ENCODE measurements around the gene P2RX3.

Gene P2RX3

DNA sequence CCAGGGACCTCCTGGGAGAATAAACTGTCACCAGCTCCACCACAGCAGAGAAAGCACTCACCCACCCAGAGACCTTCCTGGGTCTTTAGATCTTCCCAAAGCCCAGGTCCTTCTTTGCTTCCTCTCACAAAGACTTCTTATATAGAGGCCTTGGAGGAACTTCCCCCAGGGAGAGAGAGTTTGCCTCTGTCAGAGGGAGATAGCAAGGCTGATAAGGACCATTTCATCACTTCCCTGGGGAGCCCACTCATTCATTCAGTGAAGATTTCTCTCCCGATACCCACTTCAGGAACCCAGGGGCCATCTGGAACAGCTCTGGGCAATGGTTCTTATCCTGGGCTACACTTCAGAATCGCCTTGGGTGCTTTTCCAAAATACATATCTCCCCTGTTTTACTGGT lies 52.4 kb downstream of the P2RX3 start, which contains the start of gene PRG2:
PRG2 (minus strand) TSS at position 116 of the 400 bp plus-strand sequence. CDS start 706 bp downstream, outside the sequence.
- H3K36me3 ChIP-seq (ENCODE audit: control insufficient read depth, insufficient read depth, low read length): no peaks in the 10 kb centered on the region
- H3K4me3 ChIP-seq (replicated peaks; ENCODE audit: low read depth, low read length): no peak within 1 kb of the TSS
- no peak for DNase-seq (ENCODE audit: extremely low read depth, insufficient read length)
- TF ChIP-seq, protein P1, sequence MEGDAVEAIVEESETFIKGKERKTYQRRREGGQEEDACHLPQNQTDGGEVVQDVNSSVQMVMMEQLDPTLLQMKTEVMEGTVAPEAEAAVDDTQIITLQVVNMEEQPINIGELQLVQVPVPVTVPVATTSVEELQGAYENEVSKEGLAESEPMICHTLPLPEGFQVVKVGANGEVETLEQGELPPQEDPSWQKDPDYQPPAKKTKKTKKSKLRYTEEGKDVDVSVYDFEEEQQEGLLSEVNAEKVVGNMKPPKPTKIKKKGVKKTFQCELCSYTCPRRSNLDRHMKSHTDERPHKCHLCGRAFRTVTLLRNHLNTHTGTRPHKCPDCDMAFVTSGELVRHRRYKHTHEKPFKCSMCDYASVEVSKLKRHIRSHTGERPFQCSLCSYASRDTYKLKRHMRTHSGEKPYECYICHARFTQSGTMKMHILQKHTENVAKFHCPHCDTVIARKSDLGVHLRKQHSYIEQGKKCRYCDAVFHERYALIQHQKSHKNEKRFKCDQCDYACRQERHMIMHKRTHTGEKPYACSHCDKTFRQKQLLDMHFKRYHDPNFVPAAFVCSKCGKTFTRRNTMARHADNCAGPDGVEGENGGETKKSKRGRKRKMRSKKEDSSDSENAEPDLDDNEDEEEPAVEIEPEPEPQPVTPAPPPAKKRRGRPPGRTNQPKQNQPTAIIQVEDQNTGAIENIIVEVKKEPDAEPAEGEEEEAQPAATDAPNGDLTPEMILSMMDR (IDR thresholded peaks at IDR 0.05; ENCODE audit: insufficient read depth, low read length, poor library complexity, severe bottlenecking): no peak
- no peaks in the 10 kb centered on the region for H3K27me3 ChIP-seq (replicated peaks; ENCODE audit: control insufficient read depth, insufficient read depth, low read length)

DNA sequence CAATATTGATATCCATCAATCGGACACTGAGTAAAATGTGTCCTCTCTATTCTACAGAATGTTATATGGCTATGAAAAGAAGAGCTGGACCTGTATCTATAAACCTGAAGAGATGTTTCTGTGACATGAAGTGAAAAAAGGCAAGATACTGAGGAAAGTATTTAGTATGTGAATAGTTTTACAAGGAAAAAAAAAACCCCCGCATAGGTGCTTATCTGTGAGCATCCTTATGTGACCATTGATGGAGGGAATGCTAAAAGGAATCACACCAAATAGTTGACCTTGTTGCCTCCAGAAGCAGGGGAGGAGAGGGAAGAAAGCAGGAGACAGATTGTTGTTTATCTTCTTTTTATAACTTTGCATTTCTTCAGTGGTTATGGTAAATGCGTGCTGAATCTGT lies 53.0 kb downstream of the P2RX3 start:
- H3K36me3 ChIP-seq (ENCODE audit: control insufficient read depth, insufficient read depth, low read length): no peaks in the 10 kb centered on the region

DNA sequence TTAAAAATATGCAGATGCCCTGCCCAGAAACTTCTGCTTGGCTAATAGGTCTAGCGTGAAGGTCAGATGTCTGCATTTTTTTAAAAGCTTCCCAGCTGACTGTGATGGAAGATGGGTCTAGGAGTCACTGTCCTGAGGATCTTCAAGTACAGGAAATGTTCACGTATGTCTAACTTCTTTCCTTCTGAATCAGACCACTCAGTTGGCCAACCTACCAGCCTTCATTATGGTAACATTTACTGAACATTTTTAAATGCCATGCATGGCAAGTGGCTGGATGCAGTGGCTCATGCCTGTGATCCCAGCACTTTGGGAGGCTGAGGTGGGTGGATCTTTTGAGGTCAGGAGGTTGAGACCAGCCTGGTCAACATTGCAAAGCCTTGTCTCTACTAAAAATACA lies 53.4 kb downstream of the P2RX3 start:
- Histone ChIP-seq H3K36me3 (ENCODE audit: control insufficient read depth, insufficient read depth, low read length) (no peaks in the 10 kb centered on the region), H3K27me3 (replicated peaks; ENCODE audit: control insufficient read depth, insufficient read depth, low read length) (no peaks in the 10 kb centered on the region), H3K4me3 (replicated peaks; ENCODE audit: low read depth, low read length) (no peak overlapping the region)
- DNase-seq (ENCODE audit: extremely low read depth, insufficient read length): no peak
- TF ChIP-seq, protein P1 (IDR thresholded peaks at IDR 0.05; ENCODE audit: insufficient read depth, low read length, poor library complexity, severe bottlenecking): no peak

More for the DNA sequence above, 53.0 kb downstream of the P2RX3 start:
- TF ChIP-seq, protein P1 (IDR thresholded peaks at IDR 0.05; ENCODE audit: insufficient read depth, low read length, poor library complexity, severe bottlenecking): no peak
- H3K27me3 ChIP-seq (replicated peaks; ENCODE audit: control insufficient read depth, insufficient read depth, low read length): no peaks in the 10 kb centered on the region
- no peak for DNase-seq (ENCODE audit: extremely low read depth, insufficient read length)
- H3K4me3 ChIP-seq (replicated peaks; ENCODE audit: low read depth, low read length): no peak overlapping the region

DNA sequence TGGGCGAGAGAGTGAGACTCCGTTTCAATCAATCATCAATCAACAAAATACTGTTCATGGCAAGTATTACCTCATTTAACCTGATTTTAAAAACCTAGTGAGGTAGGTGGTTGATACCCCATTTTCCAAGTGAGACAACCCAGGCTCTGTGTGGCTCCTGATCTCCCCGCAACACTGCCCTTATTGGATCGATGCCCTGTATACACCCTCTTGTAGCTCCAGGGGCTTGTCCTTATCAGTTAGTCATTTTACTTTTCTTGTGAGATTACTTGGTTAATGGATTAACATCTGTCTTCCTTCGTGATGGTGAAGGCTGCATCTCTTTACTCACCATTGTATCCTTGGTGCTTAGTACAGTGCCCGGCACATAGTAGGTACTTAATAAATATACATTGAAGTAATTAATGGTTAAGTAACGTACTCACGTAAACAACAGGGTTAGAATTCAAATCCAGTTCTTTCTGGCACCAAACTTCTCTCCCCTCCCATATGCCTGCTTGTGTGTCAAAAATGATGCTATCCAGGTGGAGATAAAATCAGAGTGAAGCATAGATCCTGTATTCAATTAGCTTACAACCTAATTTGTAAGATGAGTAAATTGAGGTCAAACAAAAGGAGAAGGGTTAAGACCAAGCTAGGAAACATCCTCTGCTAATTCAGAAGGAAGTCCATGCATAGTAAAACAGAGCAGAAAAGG lies 54.1 kb downstream of the P2RX3 start:
- H3K27me3 ChIP-seq (replicated peaks; ENCODE audit: control insufficient read depth, insufficient read depth, low read length): no peaks in the 10 kb centered on the region
- TF ChIP-seq, protein P1 (IDR thresholded peaks at IDR 0.05; ENCODE audit: insufficient read depth, low read length, poor library complexity, severe bottlenecking): no peak
- H3K4me3 ChIP-seq (replicated peaks; ENCODE audit: low read depth, low read length): no peak overlapping the region
- H3K36me3 ChIP-seq (ENCODE audit: control insufficient read depth, insufficient read depth, low read length): no peaks in the 10 kb centered on the region
- no peak for DNase-seq (ENCODE audit: extremely low read depth, insufficient read length)

DNA sequence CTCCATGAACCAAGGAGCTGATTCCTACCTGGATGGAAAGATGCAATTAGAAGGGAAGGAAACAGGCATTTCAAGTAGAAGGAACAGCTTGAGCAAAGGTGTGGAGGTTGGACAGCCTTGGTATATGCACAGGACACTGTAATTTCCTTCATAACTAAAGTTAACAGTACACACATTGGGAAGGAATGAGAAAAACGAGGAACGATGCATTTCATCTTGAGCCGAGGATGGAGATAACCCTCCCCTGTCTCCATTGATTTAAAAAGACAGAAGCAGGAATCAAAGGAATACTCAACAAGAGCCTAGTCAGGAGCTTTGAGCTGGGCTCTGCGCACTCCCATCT lies 54.6 kb downstream of the P2RX3 start:
- Histone ChIP-seq H3K27me3 (replicated peaks; ENCODE audit: control insufficient read depth, insufficient read depth, low read length) (no peaks in the 10 kb centered on the region), H3K36me3 (ENCODE audit: control insufficient read depth, insufficient read depth, low read length) (no peaks in the 10 kb centered on the region), H3K4me3 (replicated peaks; ENCODE audit: low read depth, low read length) (no peak overlapping the region)
- TF ChIP-seq, protein P1 (IDR thresholded peaks at IDR 0.05; ENCODE audit: insufficient read depth, low read length, poor library complexity, severe bottlenecking): no peak
- DNase-seq (ENCODE audit: extremely low read depth, insufficient read length): no peak

Data from GM06990 (cell line).